Astrocyte (in vitro differentiated cells and primary cell): Measurements from ENCODE around the gene KRT83. TPM values are rescaled to one million over a fixed set of nuclear protein-coding genes. Genes with fewer than 3 reads are reported as not detected.
"Not testable (repeated sequence)": the region's sequence is repeated elsewhere in the genome, so short reads cannot be mapped to it uniquely, and the experiment has no call there.

Source experiments
- DNase-seq: peaks from one replicate; pipeline ENCODE4 v3.0.0-alpha.2; 2010; ENCODE audit warnings: low read depth
- FAIRE-seq: peaks from 2 replicates; lab custom pipeline; 2011; peaks lifted over from hg19 to GRCh38; lab: Jason Lieb, UNC
- H2AFZ ChIP-seq: 2 replicates; pipeline ENCODE4 v1.6.0; 2012; ENCODE audit warnings: low read depth, low read length, inconsistent platforms
- H3K27ac ChIP-seq: 2 replicates; pipeline ENCODE4 v1.5.1; 2011; ENCODE audit warnings: low read depth, low read length, inconsistent platforms
- H3K27me3 ChIP-seq: 2 replicates; pipeline ENCODE4 v1.6.0; 2011; ENCODE audit warnings: low read length, inconsistent platforms; ENCODE audit not compliant: insufficient read depth
- H3K36me3 ChIP-seq: 2 replicates; pipeline ENCODE4 v1.5.1; 2011; ENCODE audit warnings: low read length, inconsistent platforms; ENCODE audit not compliant: insufficient read depth
- H3K4me1 ChIP-seq: 2 replicates; pipeline ENCODE4 v1.5.1; 2011; ENCODE audit warnings: low read length, inconsistent platforms; ENCODE audit not compliant: insufficient read depth
- H3K4me2 ChIP-seq: 2 replicates; pipeline ENCODE4 v1.6.0; 2012; ENCODE audit warnings: low read length, inconsistent platforms
- H3K4me3 ChIP-seq: 2 replicates; pipeline ENCODE4 v1.5.1; 2011; ENCODE audit warnings: low read depth, mild to moderate bottlenecking, low read length, inconsistent platforms; ENCODE audit not compliant: insufficient read depth
- H3K79me2 ChIP-seq: 2 replicates; pipeline ENCODE4 v1.6.0; 2012; ENCODE audit warnings: mild to moderate bottlenecking, low read length, inconsistent platforms; ENCODE audit not compliant: insufficient read depth
- H3K9ac ChIP-seq: 2 replicates; pipeline ENCODE4 v1.6.0; 2012; ENCODE audit warnings: mild to moderate bottlenecking, low read length, inconsistent platforms
- H3K9me3 ChIP-seq: 2 replicates; pipeline ENCODE4 v1.5.1; 2012; ENCODE audit warnings: low read depth, mild to moderate bottlenecking, low read length, inconsistent platforms; ENCODE audit not compliant: insufficient read depth
- H4K20me1 ChIP-seq: 2 replicates; pipeline ENCODE4 v1.6.0; 2012; ENCODE audit warnings: low read length, inconsistent platforms; ENCODE audit not compliant: insufficient read depth
- H3K27ac Mint-ChIP-seq: one replicate; pipeline ENCODE4 v1.8.0; 2021; ENCODE audit warnings: mild to moderate bottlenecking, mixed read lengths; ENCODE audit not compliant: unreplicated experiment
- H3K27me3 Mint-ChIP-seq: one replicate; pipeline ENCODE4 v1.8.0; 2021; ENCODE audit warnings: low read depth, mixed read lengths; ENCODE audit not compliant: unreplicated experiment
- H3K36me3 Mint-ChIP-seq: one replicate; pipeline ENCODE4 v1.8.0; 2021; ENCODE audit warnings: low read depth, mixed read lengths; ENCODE audit not compliant: unreplicated experiment
- H3K4me1 Mint-ChIP-seq: one replicate; pipeline ENCODE4 v1.8.0; 2021; ENCODE audit warnings: low read depth, mixed read lengths; ENCODE audit not compliant: unreplicated experiment
- H3K4me3 Mint-ChIP-seq: one replicate; pipeline ENCODE4 v1.8.0; 2021; ENCODE audit warnings: mild to moderate bottlenecking, moderate library complexity, mixed read lengths; ENCODE audit not compliant: unreplicated experiment
- H3K9me3 Mint-ChIP-seq: one replicate; pipeline ENCODE4 v1.8.0; 2021; ENCODE audit warnings: mild to moderate bottlenecking, mixed read lengths; ENCODE audit not compliant: unreplicated experiment
- CTCF ChIP-seq: IDR thresholded peaks from 2 replicates; pipeline ENCODE4 v1.5.1; 2011; ENCODE audit warnings: low read depth, mild to moderate bottlenecking, inconsistent platforms, low read length, moderate library complexity; ENCODE audit not compliant: insufficient read depth
- EZH2 ChIP-seq: IDR thresholded peaks from 2 replicates; pipeline ENCODE4 v1.6.1; 2012; ENCODE audit warnings: mild to moderate bottlenecking, low read length, inconsistent platforms; ENCODE audit not compliant: insufficient read depth
- total RNA-seq: library from RNA; stranded (reverse); gene quantifications from 2 replicates; pipeline ENCODE4 v1.2.1, GENCODE V29; 2021

Gene KRT83
- total RNA-seq, 1 donor from 2014 or later, result not detected

DNA sequence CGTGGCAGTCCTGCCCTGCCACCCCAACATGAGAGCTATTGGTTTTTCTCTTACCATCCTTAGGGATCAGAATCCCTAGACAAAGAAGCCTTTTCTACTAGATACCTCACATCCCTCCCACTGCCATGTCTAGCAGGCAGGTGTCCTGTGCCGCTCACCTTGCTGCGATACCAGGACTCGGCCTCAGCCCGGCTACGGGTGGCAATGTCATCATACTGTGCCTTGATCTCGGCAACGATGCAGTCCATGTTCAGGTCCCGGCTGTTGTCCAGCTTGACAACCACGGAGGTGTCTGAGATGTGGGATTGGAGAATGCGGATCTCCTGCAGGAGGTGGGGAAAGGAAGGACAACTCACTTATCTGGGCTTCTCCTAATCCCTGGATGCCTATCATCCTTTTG, 4.5 kb downstream of the KRT83 start:
- Histone ChIP-seq H3K4me3 (no peak overlapping the region), H3K79me2 (no peaks in the 10 kb centered on the region), H4K20me1 (no peaks in the 10 kb centered on the region), H3K27ac (no peak overlapping the region), H3K36me3 (no peaks in the 10 kb centered on the region), H3K27me3 (peaks cover 29% of the 10 kb centered on the region), H3K4me1 (no peaks in the 10 kb centered on the region), H3K9me3 (no peaks in the 10 kb centered on the region), H2AFZ (no peak overlapping the region), H3K9ac (no peak overlapping the region), H3K4me2 (no peak overlapping the region)
- FAIRE-seq (no peak), DNase-seq (no peak)
- H3K27ac Mint-ChIP-seq, result no peak overlapping the region
- no peaks in the 10 kb centered on the region for H3K36me3 Mint-ChIP-seq
- peaks cover 3% of the 10 kb centered on the region for H3K4me1 Mint-ChIP-seq
- H3K27me3 Mint-ChIP-seq, result peaks cover 83% of the 10 kb centered on the region
- TF ChIP-seq EZH2 (no peak), CTCF (no peak)
- H3K9me3 Mint-ChIP-seq, result no peaks in the 10 kb centered on the region
- H3K4me3 Mint-ChIP-seq, result no peak overlapping the region

DNA sequence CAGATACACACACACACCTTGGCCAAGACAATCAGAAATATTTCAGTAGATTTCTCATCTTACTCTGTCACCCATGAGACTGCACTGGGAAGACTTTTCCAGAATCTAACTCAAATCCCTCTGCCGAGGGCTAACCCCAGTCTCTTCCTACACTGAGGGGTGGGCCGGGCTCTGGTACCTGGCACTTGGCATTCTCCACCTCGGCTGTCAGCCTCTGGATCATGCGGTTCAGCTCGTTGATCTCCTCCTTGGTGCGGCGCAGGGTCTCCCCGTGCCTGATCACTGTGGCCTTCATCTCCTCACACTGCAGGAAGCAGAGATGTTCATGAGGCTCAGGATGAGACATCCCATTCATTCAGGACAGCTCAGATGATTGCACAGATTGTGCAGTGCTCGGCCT, 4.9 kb downstream of the KRT83 start:
- Mint-ChIP-seq H3K4me1 (peaks cover 3% of the 10 kb centered on the region), H3K4me3 (no peak overlapping the region), H3K36me3 (no peaks in the 10 kb centered on the region), H3K9me3 (no peaks in the 10 kb centered on the region), H3K27me3 (peaks cover 83% of the 10 kb centered on the region), H3K27ac (no peak overlapping the region)
- Histone ChIP-seq H3K4me2 (no peak overlapping the region), H3K4me1 (no peaks in the 10 kb centered on the region), H3K4me3 (no peak overlapping the region), H3K9me3 (no peaks in the 10 kb centered on the region), H2AFZ (no peak overlapping the region), H3K79me2 (no peaks in the 10 kb centered on the region), H3K9ac (no peak overlapping the region), H3K27me3 (peaks cover 30% of the 10 kb centered on the region), H3K36me3 (no peaks in the 10 kb centered on the region), H4K20me1 (no peaks in the 10 kb centered on the region), H3K27ac (no peak overlapping the region)
- FAIRE-seq, result no peak
- no peak for DNase-seq
- TF ChIP-seq EZH2 (no peak), CTCF (no peak)

DNA sequence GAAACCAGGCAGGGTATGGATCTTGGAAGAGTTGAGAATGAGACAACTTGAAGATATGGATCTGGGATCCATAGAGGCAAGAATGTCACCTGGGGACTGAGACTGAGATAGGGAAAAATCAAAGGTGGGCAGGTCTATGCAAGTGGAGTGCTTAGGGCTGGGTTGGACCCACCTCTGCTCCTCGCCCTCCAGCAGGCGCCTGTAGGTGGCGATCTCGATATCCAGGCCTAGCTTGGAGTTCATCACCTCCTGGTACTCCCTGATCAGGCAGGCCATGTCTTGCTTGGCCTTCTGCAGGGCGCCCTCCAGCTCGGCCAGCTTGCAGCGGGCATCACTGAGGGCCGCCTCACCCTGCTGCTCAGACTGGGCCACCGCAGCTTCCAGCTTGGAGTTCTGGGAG, 5.5 kb downstream of the KRT83 start:
- not testable (repeated sequence) for H4K20me1 ChIP-seq, H3K9me3 ChIP-seq, H3K9me3 Mint-ChIP-seq, H3K4me2 ChIP-seq, H3K36me3 ChIP-seq, H2AFZ ChIP-seq, H3K4me1 ChIP-seq, H3K9ac ChIP-seq, H3K27ac ChIP-seq, H3K4me3 ChIP-seq, DNase-seq, H3K4me3 Mint-ChIP-seq, H3K36me3 Mint-ChIP-seq, H3K27ac Mint-ChIP-seq, H3K79me2 ChIP-seq, FAIRE-seq, H3K4me1 Mint-ChIP-seq
- H3K27me3 Mint-ChIP-seq, result peaks cover 87% of the 10 kb centered on the region
- peaks cover 28% of the 10 kb centered on the region for H3K27me3 ChIP-seq
